A673 (cell line): ENCODE measurements around the gene MFAP3L. TPM values are rescaled to one million over a fixed set of nuclear protein-coding genes. Genes with fewer than 3 reads are reported as not detected.

Experiments
- BruUV-seq: library from RNA; stranded (reverse); fragments of 400-500 nt; replicated peaks from 2 replicates; lab custom pipeline; 2021; lab: Mats Ljungman, UMichigan
- CTCF ChIA-PET: fragments of 300-600 bp; sonication (Branson Sonifier 250); formaldehyde crosslinking; loops from one replicate; lab custom pipeline; 2022; ENCODE audit warnings: antibody characterized with exemption; lab: Charles Lee
- POLR2A ChIA-PET: fragments of 300-600 bp; sonication (Branson Sonifier 250); formaldehyde crosslinking; loops from one replicate; lab custom pipeline; 2022; ENCODE audit warnings: antibody characterized with exemption; ENCODE audit not compliant: low non-redundant PET; lab: Charles Lee
- DNase-seq: peaks from one replicate; pipeline ENCODE4 v3.0.0-alpha.2; 2015; ENCODE audit warnings: low spot score
- H3K27ac ChIP-seq: fragments of 200-600 bp; sonication (generic); 2 replicates; pipeline ENCODE4 v1.5.1; 2016; ENCODE audit warnings: mixed run types, low read depth, mild to moderate bottlenecking, mixed read lengths, antibody characterized with exemption, low read length; ENCODE audit not compliant: poor library complexity, severe bottlenecking
- H3K27me3 ChIP-seq: fragments of 200-600 bp; sonication (generic); replicated peaks from 2 replicates; pipeline ENCODE4 v1.6.1; 2017; ENCODE audit warnings: mixed run types, low read depth, mild to moderate bottlenecking, mixed read lengths, antibody characterized with exemption, low read length; ENCODE audit not compliant: insufficient read depth, poor library complexity
- H3K36me3 ChIP-seq: fragments of 200-600 bp; sonication (generic); 2 replicates; pipeline ENCODE4 v1.6.1; 2016; ENCODE audit warnings: mixed run types, mild to moderate bottlenecking, mixed read lengths, antibody characterized with exemption, low read length; ENCODE audit not compliant: insufficient read depth, poor library complexity, severe bottlenecking
- H3K4me1 ChIP-seq: fragments of 200-600 bp; sonication (generic); 2 replicates; pipeline ENCODE4 v1.6.1; 2017; ENCODE audit warnings: mixed run types, mild to moderate bottlenecking, mixed read lengths, antibody characterized with exemption, low read length; ENCODE audit not compliant: insufficient read depth, poor library complexity, severe bottlenecking
- H3K4me3 ChIP-seq: fragments of 200-600 bp; sonication (generic); 2 replicates; pipeline ENCODE4 v1.5.1; 2016; ENCODE audit warnings: low read depth, mixed run types, mild to moderate bottlenecking, mixed read lengths, low read length; ENCODE audit not compliant: poor library complexity, severe bottlenecking
- H3K9me3 ChIP-seq: fragments of 200-600 bp; sonication (generic); 2 replicates; pipeline ENCODE4 v1.6.1; 2016; ENCODE audit warnings: mixed run types, low read depth, mild to moderate bottlenecking, mixed read lengths, antibody characterized with exemption, low read length; ENCODE audit not compliant: poor library complexity, severe bottlenecking
- EZH2 ChIP-seq: fragments of 200-600 bp; sonication (generic); IDR thresholded peaks from 2 replicates; pipeline ENCODE4 v1.6.1; 2017; ENCODE audit warnings: borderline replicate concordance, low read depth, mild to moderate bottlenecking, mixed read lengths, antibody characterized with exemption, low read length; ENCODE audit not compliant: poor library complexity, severe bottlenecking
- intact Hi-C: fragments of 100-400 bp; cut with micrococcal nuclease; formaldehyde crosslinking; loops from one replicate; pipeline ENCODE4 v1.10.0; 2022; ENCODE audit not compliant: unreplicated experiment
- total RNA-seq: library from RNA; stranded (reverse); gene quantifications from 2 replicates; pipeline ENCODE4 v1.2.3, GENCODE V29; 2021
- TF ChIP-seq, protein P1 (sequence below): fragments of 300-800, 200-600 bp; sonication (generic); conservative IDR thresholded peaks from 2 replicates; pipeline ENCODE4 v1.5.1; 2017; ENCODE audit warnings: low read depth, mild to moderate bottlenecking, antibody characterized with exemption, low read length, moderate library complexity, mixed read lengths

Gene MFAP3L
- total RNA-seq, 1 experiment from 2014 or later = 7.6 TPM

DNA sequence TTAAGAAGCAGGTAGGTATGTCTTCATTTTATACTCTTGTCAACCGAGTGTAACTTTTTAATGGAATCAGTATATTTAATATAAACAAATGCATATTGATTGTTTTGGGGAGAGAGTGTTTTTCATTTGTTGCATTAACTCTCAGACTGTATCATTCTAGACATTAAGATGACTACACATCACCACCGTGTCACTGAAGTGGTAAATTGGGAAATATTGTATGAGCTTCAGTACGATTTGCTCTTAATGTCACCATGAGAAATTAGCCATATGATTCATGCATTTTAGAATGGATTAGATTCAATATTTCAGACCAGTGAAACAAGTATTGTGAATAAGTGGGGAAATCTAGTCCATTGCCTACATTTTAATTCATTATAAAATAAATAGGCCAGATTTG lies 9.7 kb upstream of the MFAP3L start:
- H3K4me3 ChIP-seq = no peak overlapping the region
- POLR2A ChIA-PET = no interaction called here

DNA sequence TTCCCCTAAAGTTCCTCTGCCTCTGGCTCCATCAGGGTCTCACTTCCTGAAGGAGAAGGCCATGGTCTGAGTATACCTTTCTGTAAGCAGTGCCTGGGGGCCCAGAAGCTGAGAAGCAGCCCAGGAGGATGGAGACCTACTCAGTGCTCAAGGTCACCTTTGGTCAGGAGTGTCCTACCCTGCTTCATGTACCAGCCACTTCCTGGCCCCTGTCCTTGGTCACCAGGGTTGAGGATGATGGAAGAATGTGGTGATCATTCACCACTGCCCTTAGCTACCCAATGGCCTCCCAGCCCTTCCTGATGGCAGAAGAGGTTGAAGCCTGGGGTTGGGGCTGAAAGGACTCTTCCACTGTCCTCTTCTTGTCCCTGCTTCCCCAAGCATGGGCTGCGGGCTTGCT lies 9.0 kb upstream of the MFAP3L start:
- ChIA-PET CTCF (no interaction called here), POLR2A (no interaction called here)
- Histone ChIP-seq H3K4me3 (no peak overlapping the region), H3K36me3 (no peaks in the 10 kb centered on the region), H3K27me3 (no peaks in the 10 kb centered on the region), H3K4me1 (no peaks in the 10 kb centered on the region), H3K27ac (no peak overlapping the region), H3K9me3 (no peaks in the 10 kb centered on the region)
- TF ChIP-seq EZH2 = no peak
- TF ChIP-seq, protein P1, sequence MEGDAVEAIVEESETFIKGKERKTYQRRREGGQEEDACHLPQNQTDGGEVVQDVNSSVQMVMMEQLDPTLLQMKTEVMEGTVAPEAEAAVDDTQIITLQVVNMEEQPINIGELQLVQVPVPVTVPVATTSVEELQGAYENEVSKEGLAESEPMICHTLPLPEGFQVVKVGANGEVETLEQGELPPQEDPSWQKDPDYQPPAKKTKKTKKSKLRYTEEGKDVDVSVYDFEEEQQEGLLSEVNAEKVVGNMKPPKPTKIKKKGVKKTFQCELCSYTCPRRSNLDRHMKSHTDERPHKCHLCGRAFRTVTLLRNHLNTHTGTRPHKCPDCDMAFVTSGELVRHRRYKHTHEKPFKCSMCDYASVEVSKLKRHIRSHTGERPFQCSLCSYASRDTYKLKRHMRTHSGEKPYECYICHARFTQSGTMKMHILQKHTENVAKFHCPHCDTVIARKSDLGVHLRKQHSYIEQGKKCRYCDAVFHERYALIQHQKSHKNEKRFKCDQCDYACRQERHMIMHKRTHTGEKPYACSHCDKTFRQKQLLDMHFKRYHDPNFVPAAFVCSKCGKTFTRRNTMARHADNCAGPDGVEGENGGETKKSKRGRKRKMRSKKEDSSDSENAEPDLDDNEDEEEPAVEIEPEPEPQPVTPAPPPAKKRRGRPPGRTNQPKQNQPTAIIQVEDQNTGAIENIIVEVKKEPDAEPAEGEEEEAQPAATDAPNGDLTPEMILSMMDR = no peak
- DNase-seq = no peak
- no TSS peak for BruUV-seq
- intact Hi-C loops = no loop called here

More for the DNA sequence above, 9.7 kb upstream of the MFAP3L start:
- intact Hi-C loops = no loop called here
- CTCF ChIA-PET = no interaction called here
- H3K27me3 ChIP-seq = no peaks in the 10 kb centered on the region
- BruUV-seq = no TSS peak
- no peak for TF ChIP-seq EZH2
- TF ChIP-seq, protein P1 = no peak
- H3K27ac ChIP-seq = no peak overlapping the region
- no peak for DNase-seq
- no peaks in the 10 kb centered on the region for H3K9me3 ChIP-seq
- no peaks in the 10 kb centered on the region for H3K4me1 ChIP-seq
- no peaks in the 10 kb centered on the region for H3K36me3 ChIP-seq

DNA sequence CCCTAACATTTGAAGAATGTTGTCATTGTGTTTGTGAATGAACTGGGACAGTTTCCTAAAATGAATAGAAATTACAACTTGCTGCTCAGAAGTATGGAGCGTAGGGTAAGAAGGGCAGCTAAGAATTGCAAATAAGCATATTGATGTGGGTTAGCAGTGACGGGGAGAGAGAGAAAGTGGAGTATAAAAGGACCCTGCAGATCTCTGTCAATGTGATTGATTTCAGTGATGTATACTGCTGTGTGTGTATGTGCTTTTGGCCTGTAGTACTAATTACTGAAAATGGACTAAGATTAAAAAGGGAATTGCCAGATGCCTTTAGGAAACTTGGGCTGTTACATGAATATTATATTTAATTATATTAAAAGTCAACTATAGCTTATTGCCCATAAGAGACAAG lies 7.8 kb upstream of the MFAP3L start:
- no peak overlapping the region for H3K27ac ChIP-seq
- no peaks in the 10 kb centered on the region for H3K4me1 ChIP-seq
- intact Hi-C loops = no loop called here
- H3K4me3 ChIP-seq = no peak overlapping the region
- no TSS peak for BruUV-seq
- DNase-seq = no peak
- H3K9me3 ChIP-seq = no peaks in the 10 kb centered on the region
- no peaks in the 10 kb centered on the region for H3K36me3 ChIP-seq
- ChIA-PET POLR2A (no interaction called here), CTCF (no interaction called here)
- TF ChIP-seq EZH2 = no peak
- TF ChIP-seq, protein P1 = no peak
- H3K27me3 ChIP-seq = no peaks in the 10 kb centered on the region
